OCI-LY1 (cell line): Measurements from ENCODE around the gene MARF1.
"Not testable (repeated sequence)": the region's sequence is repeated elsewhere in the genome, so short reads cannot be mapped to it uniquely, and the experiment has no call there.

Experiments used
- H2AFZ ChIP-seq: fragments of 200-600 bp; sonication (generic), shearing (Covaris generic); 2 replicates; pipeline ENCODE4 v1.6.0; 2014; ENCODE audit warnings: antibody characterized with exemption, mild to moderate bottlenecking, low read length
- H3F3A ChIP-seq: fragments of 200-600 bp; sonication (generic), shearing (Covaris generic); 2 replicates; pipeline ENCODE4 v1.6.0; 2014; ENCODE audit warnings: mild to moderate bottlenecking, antibody characterized with exemption, low read length, moderate library complexity; ENCODE audit not compliant: insufficient read depth
- H3K27ac ChIP-seq: fragments of 200-600 bp; sonication (generic); 2 replicates; pipeline ENCODE4 v1.5.1; 2014; ENCODE audit warnings: low read length, mixed run types, mild to moderate bottlenecking, low read depth; ENCODE audit not compliant: poor library complexity, severe bottlenecking
- H3K27me3 ChIP-seq: fragments of 200-600 bp; sonication (generic); 2 replicates; pipeline ENCODE4 v1.6.0; 2014; ENCODE audit warnings: antibody characterized with exemption, mild to moderate bottlenecking, low read length, moderate library complexity; ENCODE audit not compliant: insufficient read depth
- H3K36me3 ChIP-seq: fragments of 200-600 bp; sonication (generic); 2 replicates; pipeline ENCODE4 v1.6.1; 2014; ENCODE audit warnings: mild to moderate bottlenecking, antibody characterized with exemption, low read length, moderate library complexity, mixed read lengths; ENCODE audit not compliant: insufficient read depth
- H3K4me1 ChIP-seq: fragments of 200-600 bp; sonication (generic); 2 replicates; pipeline ENCODE4 v1.5.1; 2014; ENCODE audit warnings: mild to moderate bottlenecking, low read length, moderate library complexity; ENCODE audit not compliant: insufficient read depth, severe bottlenecking
- H3K4me2 ChIP-seq: fragments of 200-600 bp; sonication (generic), shearing (Covaris generic); 2 replicates; pipeline ENCODE4 v1.6.1; 2014; ENCODE audit warnings: low read length
- H3K4me3 ChIP-seq: fragments of 200-600 bp; sonication (generic); 2 replicates; pipeline ENCODE4 v1.5.1; 2014; ENCODE audit warnings: low read length, low read depth, mild to moderate bottlenecking, mixed read lengths; ENCODE audit not compliant: poor library complexity, severe bottlenecking
- H3K79me2 ChIP-seq: fragments of 200-600 bp; shearing (Covaris generic); 2 replicates; pipeline ENCODE4 v1.6.1; 2016; ENCODE audit warnings: mixed run types, low read length, mixed read lengths; ENCODE audit not compliant: insufficient read depth
- H3K9ac ChIP-seq: fragments of 200-600 bp; sonication (generic), shearing (Covaris generic); 2 replicates; pipeline ENCODE4 v1.6.1; 2014; ENCODE audit warnings: mild to moderate bottlenecking, low read length, mixed read lengths
- H3K9me2 ChIP-seq: fragments of 200-600 bp; sonication (generic), shearing (Covaris generic); 2 replicates; pipeline ENCODE4 v1.6.1; 2014; ENCODE audit warnings: low read depth, mild to moderate bottlenecking, low read length, mixed read lengths
- H3K9me3 ChIP-seq: fragments of 200-600 bp; shearing (Covaris generic); 2 replicates; pipeline ENCODE4 v1.6.1; 2014; ENCODE audit warnings: low read length, mixed read lengths
- H4K20me1 ChIP-seq: fragments of 200-600 bp; sonication (generic), shearing (Covaris generic); 2 replicates; pipeline ENCODE4 v1.6.0; 2016; ENCODE audit warnings: mild to moderate bottlenecking, low read length; ENCODE audit not compliant: insufficient read depth
- EZH2 ChIP-seq: fragments of 200-600 bp; sonication (generic), shearing (Covaris generic); IDR thresholded peaks from 2 replicates; pipeline ENCODE4 v1.8.0; 2017; ENCODE audit warnings: borderline replicate concordance, mixed run types, mild to moderate bottlenecking, antibody characterized with exemption, low read length, moderate library complexity, mixed read lengths
- TF ChIP-seq, protein P1 (sequence below): fragments of 200-600 bp; sonication (generic), shearing (Covaris generic); IDR thresholded peaks from 2 replicates; pipeline ENCODE4 v1.5.1; 2017; ENCODE audit warnings: mild to moderate bottlenecking, antibody characterized with exemption, low read length, moderate library complexity, mixed read lengths

Gene MARF1

DNA sequence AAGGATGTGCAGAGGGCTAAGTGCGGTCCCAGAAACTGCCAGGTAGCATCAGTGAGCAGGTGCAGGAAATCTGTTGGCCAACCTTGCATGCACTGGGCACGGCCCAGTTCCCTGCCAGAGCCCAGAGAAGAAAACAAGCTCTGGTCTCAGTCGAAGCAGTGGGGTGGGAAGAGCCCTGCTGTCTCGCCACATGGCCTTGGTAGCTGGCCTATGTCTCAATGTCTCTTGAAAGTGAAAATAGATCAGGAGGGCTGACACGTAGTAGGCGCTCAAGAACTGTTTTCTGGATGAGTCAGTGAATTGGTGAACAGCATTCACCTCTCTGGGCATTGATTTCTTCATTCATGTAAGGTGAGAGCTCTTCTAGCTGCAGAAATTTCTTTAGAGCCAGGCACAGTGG is 90.4 kb downstream of the MARF1 start:
- Histone ChIP-seq H3F3A (no peaks in the 10 kb centered on the region), H3K4me3 (no peak overlapping the region), H3K9me2 (no peaks in the 10 kb centered on the region), H3K4me1 (no peaks in the 10 kb centered on the region), H3K79me2 (no peaks in the 10 kb centered on the region), H3K27me3 (0 out of 2 replicates have a peak, but pooled peaks cover 5% of the 10 kb centered on the region), H3K4me2 (no peak overlapping the region), H3K9me3 (no peaks in the 10 kb centered on the region), H2AFZ (no peak overlapping the region), H4K20me1 (no peaks in the 10 kb centered on the region), H3K27ac (no peak overlapping the region), H3K9ac (no peak overlapping the region), H3K36me3 (no peaks in the 10 kb centered on the region)
- TF ChIP-seq EZH2: no peak
- TF ChIP-seq, protein P1, sequence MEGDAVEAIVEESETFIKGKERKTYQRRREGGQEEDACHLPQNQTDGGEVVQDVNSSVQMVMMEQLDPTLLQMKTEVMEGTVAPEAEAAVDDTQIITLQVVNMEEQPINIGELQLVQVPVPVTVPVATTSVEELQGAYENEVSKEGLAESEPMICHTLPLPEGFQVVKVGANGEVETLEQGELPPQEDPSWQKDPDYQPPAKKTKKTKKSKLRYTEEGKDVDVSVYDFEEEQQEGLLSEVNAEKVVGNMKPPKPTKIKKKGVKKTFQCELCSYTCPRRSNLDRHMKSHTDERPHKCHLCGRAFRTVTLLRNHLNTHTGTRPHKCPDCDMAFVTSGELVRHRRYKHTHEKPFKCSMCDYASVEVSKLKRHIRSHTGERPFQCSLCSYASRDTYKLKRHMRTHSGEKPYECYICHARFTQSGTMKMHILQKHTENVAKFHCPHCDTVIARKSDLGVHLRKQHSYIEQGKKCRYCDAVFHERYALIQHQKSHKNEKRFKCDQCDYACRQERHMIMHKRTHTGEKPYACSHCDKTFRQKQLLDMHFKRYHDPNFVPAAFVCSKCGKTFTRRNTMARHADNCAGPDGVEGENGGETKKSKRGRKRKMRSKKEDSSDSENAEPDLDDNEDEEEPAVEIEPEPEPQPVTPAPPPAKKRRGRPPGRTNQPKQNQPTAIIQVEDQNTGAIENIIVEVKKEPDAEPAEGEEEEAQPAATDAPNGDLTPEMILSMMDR: no peak

DNA sequence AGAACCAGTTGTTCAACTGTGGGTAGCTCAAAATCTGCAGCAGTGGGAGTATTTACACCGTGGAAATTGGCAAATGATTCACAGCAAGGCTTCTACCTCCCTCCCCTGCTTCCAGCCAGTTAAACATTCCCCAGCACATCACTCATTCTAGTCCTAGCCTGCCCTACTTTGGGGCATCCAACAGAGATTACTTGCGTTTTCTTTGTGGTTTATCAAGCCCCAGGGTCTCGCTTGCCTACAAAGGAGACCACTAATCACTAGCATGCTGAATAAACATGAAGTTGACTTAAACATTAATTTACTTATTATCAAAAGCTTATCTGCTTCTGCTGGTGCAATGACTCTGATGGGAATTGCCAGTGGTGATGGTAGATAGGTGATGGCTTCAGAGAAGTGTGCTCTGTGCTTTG is 94.5 kb downstream of the MARF1 start:
- H3K4me2 ChIP-seq: no peak overlapping the region
- H3K79me2 ChIP-seq: no peaks in the 10 kb centered on the region
- no peaks in the 10 kb centered on the region for H4K20me1 ChIP-seq
- H3F3A ChIP-seq: no peaks in the 10 kb centered on the region
- peaks cover 7% of the 10 kb centered on the region; the same call in 1 of the 2 replicates for H3K27me3 ChIP-seq
- no peak for TF ChIP-seq EZH2
- TF ChIP-seq, protein P1: no peak
- H2AFZ ChIP-seq: no peak overlapping the region
- H3K27ac ChIP-seq: no peak overlapping the region
- H3K9me2 ChIP-seq: no peaks in the 10 kb centered on the region
- no peak overlapping the region for H3K4me3 ChIP-seq
- H3K9me3 ChIP-seq: no peaks in the 10 kb centered on the region
- no peaks in the 10 kb centered on the region for H3K4me1 ChIP-seq
- H3K36me3 ChIP-seq: no peaks in the 10 kb centered on the region
- H3K9ac ChIP-seq: no peak overlapping the region

DNA sequence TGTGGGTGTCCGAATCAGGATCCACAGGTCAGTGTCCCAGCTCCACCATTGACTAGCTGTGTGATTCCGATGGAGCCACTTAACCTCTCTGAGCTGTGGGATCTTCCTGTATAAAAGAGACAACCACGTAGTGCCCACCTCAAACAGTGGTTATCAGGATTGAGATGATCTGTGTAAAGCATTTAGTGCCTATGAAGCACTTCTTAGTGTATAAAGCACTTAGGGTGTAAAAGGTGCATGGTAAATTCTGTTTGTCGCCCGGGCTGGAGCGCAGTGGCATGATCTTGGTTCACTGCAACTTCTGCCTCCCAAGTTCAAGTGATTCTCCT is 95.2 kb downstream of the MARF1 start:
- Histone ChIP-seq H3F3A (no peaks in the 10 kb centered on the region), H3K27me3 (peaks cover 7% of the 10 kb centered on the region; the same call in 1 of the 2 replicates), H3K9me2 (no peaks in the 10 kb centered on the region), H3K9ac (no peak overlapping the region), H4K20me1 (no peaks in the 10 kb centered on the region), H3K27ac (no peak overlapping the region), H3K9me3 (no peaks in the 10 kb centered on the region), H3K4me1 (no peaks in the 10 kb centered on the region), H2AFZ (no peak overlapping the region), H3K79me2 (no peaks in the 10 kb centered on the region), H3K4me3 (no peak overlapping the region), H3K4me2 (no peak overlapping the region), H3K36me3 (no peaks in the 10 kb centered on the region)
- TF ChIP-seq, protein P1: no peak
- TF ChIP-seq EZH2: no peak

DNA sequence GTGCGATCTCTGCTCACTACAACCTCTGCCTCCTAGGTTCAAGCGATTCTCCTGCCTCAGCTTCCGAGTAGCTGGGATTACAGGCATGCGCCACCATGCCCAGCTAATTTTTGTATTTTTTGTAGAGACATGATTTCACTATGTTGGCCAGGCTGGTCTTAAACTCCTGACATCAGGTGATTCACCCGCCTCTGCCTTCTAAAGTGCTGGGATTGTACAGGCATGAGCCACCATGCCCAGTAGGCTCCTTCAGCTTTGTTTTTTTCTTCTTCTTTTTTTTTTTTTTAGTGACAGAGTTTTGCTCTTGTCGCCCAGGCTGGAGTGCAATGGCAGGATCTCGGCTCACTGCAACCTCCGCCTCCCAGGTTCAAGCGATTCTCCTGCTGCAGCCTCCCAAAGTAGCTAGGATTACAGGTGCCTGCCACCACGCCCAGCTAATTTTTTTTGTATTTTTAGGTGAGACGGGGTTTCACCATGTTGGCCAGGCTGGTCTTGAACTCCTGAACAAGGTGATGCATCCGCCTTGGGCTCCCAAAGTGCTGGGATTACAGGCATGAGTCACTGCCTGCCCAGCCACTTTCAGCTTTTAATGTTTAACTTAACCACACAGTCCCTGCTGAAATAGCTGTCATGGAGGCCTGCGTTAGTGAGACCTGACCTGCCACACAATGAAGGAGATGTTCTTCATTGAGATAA is 95.7 kb downstream of the MARF1 start:
- H3K9me2 ChIP-seq, H3K9ac ChIP-seq, H3K36me3 ChIP-seq, H3K4me3 ChIP-seq, H3K79me2 ChIP-seq, H4K20me1 ChIP-seq, H3K4me2 ChIP-seq, H3K27ac ChIP-seq, H2AFZ ChIP-seq, H3K27me3 ChIP-seq, H3K4me1 ChIP-seq, H3F3A ChIP-seq, H3K9me3 ChIP-seq: not testable (repeated sequence)
